K562 treated with DMSO at 1 percent for 12 hours (cell line): ENCODE data around the gene LYPD8. TPM values are rescaled to one million over a fixed set of nuclear protein-coding genes. Genes with fewer than 3 reads are reported as not detected.

Experiments used
- total RNA-seq: library from RNA; unstranded; fragments of 300-600 nt; gene quantifications from 2 replicates; pipeline ENCODE4 v1.2.3, GENCODE V29; 2022; ENCODE audit not compliant: insufficient read depth

The LYPD8 gene, protein sequence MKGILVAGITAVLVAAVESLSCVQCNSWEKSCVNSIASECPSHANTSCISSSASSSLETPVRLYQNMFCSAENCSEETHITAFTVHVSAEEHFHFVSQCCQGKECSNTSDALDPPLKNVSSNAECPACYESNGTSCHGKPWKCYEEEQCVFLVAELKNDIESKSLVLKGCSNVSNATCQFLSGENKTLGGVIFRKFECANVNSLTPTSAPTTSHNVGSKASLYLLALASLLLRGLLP
- total RNA-seq = 0.82 and 2.5 TPM in 2 replicates

DNA sequence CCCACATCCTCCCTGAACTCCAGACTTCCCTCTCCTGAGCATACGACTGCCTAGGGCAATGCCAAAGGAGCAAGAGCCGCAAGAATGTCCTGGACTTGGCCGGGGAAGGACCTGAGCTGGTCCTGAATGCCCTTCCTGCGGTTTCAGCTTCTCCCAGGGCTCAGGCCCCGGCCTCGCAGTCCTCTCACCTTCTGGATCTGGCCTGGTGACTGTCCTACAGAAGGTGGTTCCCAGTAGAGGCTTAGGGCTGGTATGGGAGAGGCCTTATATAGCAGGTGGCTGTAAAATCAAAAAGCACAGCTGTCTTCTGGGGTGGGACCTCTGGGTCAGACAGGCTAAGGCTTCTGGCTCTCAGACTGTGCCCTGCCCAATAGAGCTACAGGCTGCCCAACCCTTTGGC, at the start of gene LYPD8:
Gene LYPD8 (minus strand): TSS at position 243 of the 400 bp plus-strand sequence. CDS start 4,678 bp downstream, outside the sequence.

DNA sequence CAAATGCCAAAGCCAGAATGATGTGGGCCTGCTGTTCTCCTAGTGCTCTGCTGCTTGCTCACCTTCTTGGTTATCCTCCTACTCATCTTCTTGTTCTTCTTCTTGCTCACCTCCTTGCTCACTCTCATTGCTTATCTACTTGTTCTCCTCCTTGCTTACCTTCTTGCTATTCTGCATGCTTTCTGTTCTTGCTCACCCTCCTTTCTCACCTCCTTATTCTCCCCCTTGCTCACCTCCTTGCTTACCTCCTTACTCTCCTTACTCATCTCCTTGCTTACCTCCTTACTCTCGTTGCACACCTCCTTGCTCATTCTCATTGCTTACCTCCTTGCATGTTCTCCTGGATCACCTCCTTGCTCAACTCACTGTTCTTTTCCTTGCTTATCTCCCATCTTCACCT, 52.8 kb downstream of the LYPD8 start, which contains the start of gene OR14I1:
Gene OR14I1 (minus strand): TSS at position 53 of the 400 bp plus-strand sequence.

Other genes starting within 250 kb of the LYPD8 start
- gene OR2G6, start 247.7 kb downstream of the LYPD8 start, total RNA-seq = not detected in 2 replicates
- gene OR2T29, start 193.0 kb downstream of the LYPD8 start, total RNA-seq = not detected in 2 replicates
- gene OR2T34, start 181.0 kb downstream of the LYPD8 start, total RNA-seq = not detected in 2 replicates
- not detected in 2 replicates for gene OR2T10, start 158.1 kb downstream of the LYPD8 start, total RNA-seq
- gene OR2T11, start 120.7 kb downstream of the LYPD8 start, total RNA-seq = not detected in 2 replicates
- gene OR2T35, start 110.5 kb downstream of the LYPD8 start, total RNA-seq = not detected in 2 replicates
- not detected in 2 replicates for gene OR2T27, start 100.2 kb downstream of the LYPD8 start, total RNA-seq
- gene OR14I1, start 53.0 kb downstream of the LYPD8 start, total RNA-seq = not detected in 2 replicates
- gene SH3BP5L, start 70.2 kb upstream of the LYPD8 start, total RNA-seq = 25.6 and 30.2 TPM in 2 replicates
- 53.8 and 75.6 TPM in 2 replicates for gene ZNF672, start 82.5 kb upstream of the LYPD8 start, total RNA-seq
- 31.6 and 43.2 TPM in 2 replicates for gene ZNF692, start 103.3 kb upstream of the LYPD8 start, total RNA-seq
- 6.7 and 16.3 TPM in 2 replicates for gene PGBD2, start 150.5 kb upstream of the LYPD8 start, total RNA-seq